GM12878 (cell line): Measurements from ENCODE around the gene ARMC3. TPM values are rescaled to one million over a fixed set of nuclear protein-coding genes. Genes with fewer than 3 reads are reported as not detected.

Experiments
- ATAC-seq: fragments of 200-7000 bp; cut with Tn5 transposase; 3 replicates; pipeline ENCODE4 v1.9.1; 2020; ENCODE audit warnings: mild to moderate bottlenecking, moderate library complexity
- BruUV-seq: library from RNA; stranded (reverse); fragments of 400-500 nt; replicated peaks from 2 replicates; lab custom pipeline; 2021; lab: Mats Ljungman, UMichigan
- CTCF ChIA-PET: fragments of 300-600 bp; sonication (Branson Sonifier 250); formaldehyde crosslinking; extraction: SDS; loops from one replicate; lab custom pipeline; 2021; ENCODE audit warnings: inconsistent platforms; lab: Yijun Ruan, JAX
- POLR2A ChIA-PET: fragments of 350-600 bp; formaldehyde crosslinking; extraction: SDS; loops from one replicate; lab custom pipeline; 2021; ENCODE audit warnings: inconsistent platforms; lab: Charles Lee
- RAD21 ChIA-PET: fragments of 300-600 bp; sonication (Branson Sonifier 250); formaldehyde crosslinking; loops from one replicate; lab custom pipeline; 2023; ENCODE audit warnings: antibody characterized with exemption; ENCODE audit not compliant: unreplicated experiment; lab: Charles Lee
- SMC1A ChIA-PET: fragments of 300-600 bp; sonication (Branson Sonifier 250); formaldehyde crosslinking; loops from one replicate; lab custom pipeline; 2023; ENCODE audit not compliant: unreplicated experiment, uncharacterized antibody; lab: Charles Lee
- DNase-seq: peaks from one replicate; pipeline ENCODE4 v3.0.0-alpha.2; 2011; ENCODE audit warnings: low read depth, low spot score
- FAIRE-seq: peaks from 3 replicates; lab custom pipeline; 2011; peaks lifted over from hg19 to GRCh38; lab: Jason Lieb, UNC
- H2AFZ ChIP-seq: 2 replicates; pipeline ENCODE4 v1.6.0; 2011; ENCODE audit warnings: low read depth, low read length, control low read depth; ENCODE audit not compliant: control insufficient read depth
- H3K27ac ChIP-seq: 2 replicates; pipeline ENCODE4 v1.5.1; 2011; ENCODE audit warnings: control low read depth; ENCODE audit not compliant: control insufficient read depth, insufficient read depth
- H3K27me3 ChIP-seq, 2 experiments: replicated peaks in 1 of 2; 2 replicates each; pipeline versions ENCODE4 v1.6.0 to v1.6.1; 2011; ENCODE audit warnings: low read length in 1 of 2; ENCODE audit not compliant: control insufficient read depth in 2 of 2, insufficient read depth in 2 of 2
- H3K36me3 ChIP-seq, 2 experiments: 2 replicates each; pipeline ENCODE4 v1.5.1; 2011; ENCODE audit warnings: low read length in 1 of 2; ENCODE audit not compliant: control insufficient read depth in 2 of 2, insufficient read depth in 2 of 2
- H3K4me1 ChIP-seq: 2 replicates; pipeline ENCODE4 v1.6.1; 2011; ENCODE audit warnings: mild to moderate bottlenecking, low read length, moderate library complexity, mixed read lengths; ENCODE audit not compliant: control insufficient read depth, insufficient read depth
- H3K4me2 ChIP-seq: 2 replicates; pipeline ENCODE4 v1.6.0; 2011; ENCODE audit warnings: control low read depth; ENCODE audit not compliant: control insufficient read depth, insufficient read depth
- H3K4me3 ChIP-seq: fragments of 200-600 bp; sonication (generic); 2 replicates; pipeline ENCODE4 v1.5.1; 2016
- H3K79me2 ChIP-seq: 2 replicates; pipeline ENCODE4 v1.6.0; 2011; ENCODE audit warnings: low read length; ENCODE audit not compliant: control insufficient read depth, insufficient read depth
- H3K9ac ChIP-seq: 2 replicates; pipeline ENCODE4 v1.8.0; 2011; ENCODE audit warnings: low read length, control low read depth, mixed read lengths; ENCODE audit not compliant: control insufficient read depth, insufficient read depth
- H3K9me3 ChIP-seq: replicated peaks from 3 replicates; pipeline ENCODE4 v1.5.1; 2011; ENCODE audit warnings: mild to moderate bottlenecking, low read length; ENCODE audit not compliant: control insufficient read depth, insufficient read depth
- H4K20me1 ChIP-seq: 2 replicates; pipeline ENCODE4 v1.6.0; 2011; ENCODE audit not compliant: control insufficient read depth, insufficient read depth
- BCL11A ChIP-seq: IDR thresholded peaks from 2 replicates; pipeline ENCODE4 v1.6.1; 2011; ENCODE audit warnings: low read depth, low read length
- DPF2 ChIP-seq: fragments of 450-650 bp; IDR thresholded peaks from 2 replicates; pipeline ENCODE4 v1.6.1; 2017; ENCODE audit warnings: mild to moderate bottlenecking
- ETV6 ChIP-seq, 2 experiments: fragments of 450-650 bp in 1 of 2; IDR thresholded peaks in 1 of 2; conservative IDR thresholded peaks in 1 of 2; 2 replicates each; pipeline ENCODE4 v1.6.1; 2014; ENCODE audit warnings: antibody characterized with exemption in 1 of 2, borderline replicate concordance in 1 of 2, low read depth in 1 of 2, mild to moderate bottlenecking in 1 of 2, moderate library complexity in 1 of 2
- JUNB ChIP-seq: IDR thresholded peaks from 2 replicates; pipeline ENCODE4 v1.6.1; 2016; ENCODE audit warnings: antibody characterized with exemption, mild to moderate bottlenecking
- NBN ChIP-seq: fragments of 450-650 bp; IDR thresholded peaks from 2 replicates; pipeline ENCODE4 v1.6.1; 2016
- WGBS: methylation state at CpG from one replicate; pipeline ENCODE4 v1.1.6; 2016; ENCODE audit warnings: low lambda C conversion rate; ENCODE audit not compliant: insufficient replicate concordance, insufficient coverage; ENCODE audit errors: missing lambda C conversion rate; 5-methylcytosine and 5-hydroxymethylcytosine counted together
- in situ Hi-C: fragments of 300-500 bp; cut with MboI; formaldehyde crosslinking; loops from 9 replicates; pipeline ENCODE4 v1.14.3; 2018; ENCODE audit warnings: mixed read lengths
- intact Hi-C: fragments of 100-400 bp; cut with micrococcal nuclease; formaldehyde crosslinking; loops from one replicate; pipeline ENCODE4 v1.14.2; 2022; ENCODE audit not compliant: unreplicated experiment
- polyA plus RNA-seq, 11 experiments: library from polyadenylated mRNA; depleted of rRNA in 4 of 11; unstranded in 6 of 11; stranded (reverse) in 5 of 11; fragments of >200 nt; fragmentation: Nextera tagmentation in 4 of 11; fragmentation: Illumina TruSeq in 1 of 11; extraction: Ambion mirVana in 4 of 11; extraction: Trizol in 1 of 11; gene quantifications; 1 replicate in 1 of 11; 2 replicates in 10 of 11; pipeline versions ENCODE4 v1.2.1 to v1.2.3, GENCODE V29; 2011 to 2016; ENCODE audit warnings: inconsistent platforms in 2 of 11, missing spikeins in 2 of 11, low read depth in 1 of 11
- total RNA-seq, 4 experiments: library from RNA; depleted of rRNA in 3 of 4; stranded (reverse); fragments of >200 nt in 3 of 4; fragmentation: Illumina TruSeq in 1 of 4; extraction: Trizol in 1 of 4; gene quantifications; 2 replicates each; pipeline versions ENCODE4 v1.2.1 to v1.2.3, GENCODE V29; 2013 to 2021
- TF ChIP-seq, protein P1 (sequence below), 3 experiments: IDR thresholded peaks in 2 of 3; conservative IDR thresholded peaks in 1 of 3; 2 replicates each; pipeline ENCODE4 v1.5.1; 2011; ENCODE audit warnings: low read depth in 3 of 3, low read length in 3 of 3, mild to moderate bottlenecking in 3 of 3, control low read depth in 2 of 3, moderate library complexity in 2 of 3, inconsistent platforms in 1 of 3, mixed read lengths in 1 of 3; ENCODE audit not compliant: control insufficient read depth in 2 of 3, insufficient read depth in 1 of 3; ENCODE audit errors: extremely low read depth in 1 of 3

The ARMC3 gene
- total and polyA plus RNA-seq, 10 of the 15 experiments (the other 5 are each of a cell fraction or from before 2014, with no cell fraction given), result 0.01 to 0.06 TPM; not detected in 8

DNA sequence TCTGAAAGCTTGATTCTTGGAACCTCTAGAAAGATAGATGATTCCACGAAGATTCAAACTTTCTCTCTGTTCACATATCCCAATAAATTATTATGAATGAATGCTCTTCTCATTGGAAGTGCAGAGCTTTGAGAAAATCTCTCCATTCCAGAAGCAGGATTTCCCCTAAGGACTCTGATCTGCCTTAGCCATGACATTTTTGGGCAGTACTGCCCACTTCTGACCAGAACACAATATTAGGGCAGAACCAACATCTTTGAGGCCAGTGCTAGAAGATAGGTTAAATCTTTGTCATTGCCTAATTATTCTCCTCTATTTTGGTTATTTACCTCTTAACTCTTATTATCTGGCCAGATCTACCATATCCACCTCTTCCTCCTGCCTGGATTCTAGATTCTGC lies 49.9 kb downstream of the ARMC3 start:
- Histone ChIP-seq H3K27ac (no peak overlapping the region), H3K36me3 (no peaks in the 10 kb centered on the region), H3K27me3 (no peaks in the 10 kb centered on the region), H3K79me2 (no peaks in the 10 kb centered on the region), H3K4me1 (no peaks in the 10 kb centered on the region), H4K20me1 (no peaks in the 10 kb centered on the region)
- in situ Hi-C loops, result loop anchor here (25.0 kb wide), 1 partner anchor 715 kb away; no protein-coding TSS in a partner anchor
- no peak for FAIRE-seq
- SMC1A ChIA-PET, result interaction anchor here (1.3 kb wide), 1 partner anchor 392 kb away, joined by 3 read pairs; no protein-coding TSS in a partner anchor
- 20% methylated on average over 1 of the region's 1 CpG for WGBS
- no TSS peak for BruUV-seq
- CTCF ChIA-PET, result no interaction called here
- TF ChIP-seq BCL11A, result no peak
- TF ChIP-seq, protein P1, sequence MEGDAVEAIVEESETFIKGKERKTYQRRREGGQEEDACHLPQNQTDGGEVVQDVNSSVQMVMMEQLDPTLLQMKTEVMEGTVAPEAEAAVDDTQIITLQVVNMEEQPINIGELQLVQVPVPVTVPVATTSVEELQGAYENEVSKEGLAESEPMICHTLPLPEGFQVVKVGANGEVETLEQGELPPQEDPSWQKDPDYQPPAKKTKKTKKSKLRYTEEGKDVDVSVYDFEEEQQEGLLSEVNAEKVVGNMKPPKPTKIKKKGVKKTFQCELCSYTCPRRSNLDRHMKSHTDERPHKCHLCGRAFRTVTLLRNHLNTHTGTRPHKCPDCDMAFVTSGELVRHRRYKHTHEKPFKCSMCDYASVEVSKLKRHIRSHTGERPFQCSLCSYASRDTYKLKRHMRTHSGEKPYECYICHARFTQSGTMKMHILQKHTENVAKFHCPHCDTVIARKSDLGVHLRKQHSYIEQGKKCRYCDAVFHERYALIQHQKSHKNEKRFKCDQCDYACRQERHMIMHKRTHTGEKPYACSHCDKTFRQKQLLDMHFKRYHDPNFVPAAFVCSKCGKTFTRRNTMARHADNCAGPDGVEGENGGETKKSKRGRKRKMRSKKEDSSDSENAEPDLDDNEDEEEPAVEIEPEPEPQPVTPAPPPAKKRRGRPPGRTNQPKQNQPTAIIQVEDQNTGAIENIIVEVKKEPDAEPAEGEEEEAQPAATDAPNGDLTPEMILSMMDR (IDR thresholded peaks at IDR 0.05 in 2 of 3, conservative IDR thresholded peaks at IDR 0.05 in 1 of 3; ENCODE audit: control insufficient read depth in 2 of 3, extremely low read depth in 1 of 3, insufficient read depth in 1 of 3, low read depth in 3 of 3, low read length in 3 of 3), result peak in 1 of 3 experiments; percentile 5; a peak in 1 of 6 replicates
- TF ChIP-seq, all 136 proteins: peak for 1
- Histone ChIP-seq H3K4me3 (no peak overlapping the region), H3K9me3 (no peaks in the 10 kb centered on the region), H3K9ac (no peak overlapping the region), H3K4me2 (no peak overlapping the region), H2AFZ (no peak overlapping the region)
- POLR2A ChIA-PET, result no interaction called here
- intact Hi-C loops, result no loop called here
- DNase-seq (no peak), ATAC-seq (no peak)
- RAD21 ChIA-PET, result no interaction called here

DNA sequence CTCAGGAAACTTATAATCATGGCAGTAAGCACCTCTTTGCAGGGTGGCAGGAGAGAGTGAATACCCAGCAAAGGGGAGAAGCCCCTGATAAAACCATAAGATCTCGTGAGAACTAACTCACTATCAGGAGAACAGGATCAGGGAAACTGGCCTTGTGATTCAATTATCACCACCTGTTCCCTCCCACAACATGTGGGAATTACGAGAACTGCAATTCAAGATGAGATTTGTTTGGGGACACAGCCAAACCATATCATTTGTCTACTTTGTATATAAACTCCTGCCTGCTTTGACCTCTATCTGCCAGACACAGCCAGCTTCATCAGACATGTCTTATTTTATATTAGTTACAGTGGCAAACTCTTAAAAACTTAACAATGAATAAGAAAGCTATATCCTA lies 50.4 kb downstream of the ARMC3 start:
- Histone ChIP-seq H3K27me3 (no peaks in the 10 kb centered on the region), H3K4me2 (no peak overlapping the region), H3K9me3 (no peaks in the 10 kb centered on the region), H4K20me1 (no peaks in the 10 kb centered on the region), H3K4me1 (no peaks in the 10 kb centered on the region), H3K79me2 (no peaks in the 10 kb centered on the region), H3K36me3 (no peaks in the 10 kb centered on the region), H3K27ac (no peak overlapping the region), H3K9ac (no peak overlapping the region), H3K4me3 (no peak overlapping the region), H2AFZ (no peak overlapping the region)
- intact Hi-C loops (no loop called here), in situ Hi-C loops (loop anchor here (25.0 kb wide), 1 partner anchor 716 kb away; no protein-coding TSS in a partner anchor)
- SMC1A ChIA-PET, result interaction anchor here (2.1 to 2.6 kb wide), 2 partner anchors 11 to 12 kb away, joined by 7 to 8 read pairs; no protein-coding TSS in a partner anchor
- DNase-seq (no peak), FAIRE-seq (no peak), ATAC-seq (no peak)
- RAD21 ChIA-PET, result no interaction called here
- CTCF ChIA-PET, result interaction anchor here (1.5 kb wide), 1 partner anchor 9 kb away, joined by 3 read pairs; no protein-coding TSS in a partner anchor
- 37% methylated on average over 2 of the region's 2 CpGs for WGBS
- TF ChIP-seq ETV6 (conservative IDR thresholded peaks at IDR 0.05 in 1 of 2, IDR thresholded peaks at IDR 0.05 in 1 of 2; ENCODE audit: borderline replicate concordance in 1 of 2, low read depth in 1 of 2) (no peak), DPF2 (no peak), NBN (no peak), JUNB (no peak)
- no TSS peak for BruUV-seq
- POLR2A ChIA-PET, result no interaction called here
